Osteocyte (in vitro differentiated cells): Measurements from ENCODE around the gene C16orf96. TPM values are rescaled to one million over a fixed set of nuclear protein-coding genes. Genes with fewer than 3 reads are reported as not detected.

Experiments
- DNase-seq: peaks from one replicate; pipeline ENCODE4 v3.0.0; 2021; ENCODE audit warnings: mixed read lengths; ENCODE audit not compliant: unreplicated experiment; ENCODE audit errors: extremely low spot score
- H3K27ac Mint-ChIP-seq: one replicate; pipeline ENCODE4 v1.8.0; 2021; ENCODE audit warnings: mild to moderate bottlenecking, mixed read lengths; ENCODE audit not compliant: unreplicated experiment
- H3K27me3 Mint-ChIP-seq: one replicate; pipeline ENCODE4 v1.8.0; 2021; ENCODE audit warnings: mixed read lengths; ENCODE audit not compliant: unreplicated experiment
- H3K36me3 Mint-ChIP-seq: one replicate; pipeline ENCODE4 v1.8.0; 2021; ENCODE audit warnings: mixed read lengths; ENCODE audit not compliant: unreplicated experiment
- H3K4me1 Mint-ChIP-seq: one replicate; pipeline ENCODE4 v1.8.0; 2021; ENCODE audit warnings: mixed read lengths; ENCODE audit not compliant: unreplicated experiment
- H3K4me3 Mint-ChIP-seq: one replicate; pipeline ENCODE4 v1.8.0; 2021; ENCODE audit warnings: mild to moderate bottlenecking, moderate library complexity, mixed read lengths; ENCODE audit not compliant: unreplicated experiment
- H3K9me3 Mint-ChIP-seq: one replicate; pipeline ENCODE4 v1.8.0; 2021; ENCODE audit warnings: mixed read lengths; ENCODE audit not compliant: unreplicated experiment
- total RNA-seq: library from RNA; stranded (reverse); gene quantifications from 2 replicates; pipeline ENCODE4 v1.2.1, GENCODE V29; 2021
- TF ChIP-seq, protein P1 (sequence below): fragments of 200-600 bp; sonication (generic); IDR thresholded peaks from 2 replicates; pipeline ENCODE4 v1.5.0; 2021; ENCODE audit warnings: antibody characterized with exemption, mild to moderate bottlenecking, moderate library complexity

The C16orf96 gene
- total RNA-seq, 1 donor from 2014 or later = 0.08 TPM

- no peak overlapping the region for H3K27ac Mint-ChIP-seq
- no peak overlapping the region for H3K4me3 Mint-ChIP-seq
- peaks cover 16% of the 10 kb centered on the region for H3K4me1 Mint-ChIP-seq
- H3K27me3 Mint-ChIP-seq = no peaks in the 10 kb centered on the region
- DNase-seq = no peak
- H3K36me3 Mint-ChIP-seq = no peaks in the 10 kb centered on the region
- no peaks in the 10 kb centered on the region for H3K9me3 Mint-ChIP-seq
- TF ChIP-seq, protein P1, sequence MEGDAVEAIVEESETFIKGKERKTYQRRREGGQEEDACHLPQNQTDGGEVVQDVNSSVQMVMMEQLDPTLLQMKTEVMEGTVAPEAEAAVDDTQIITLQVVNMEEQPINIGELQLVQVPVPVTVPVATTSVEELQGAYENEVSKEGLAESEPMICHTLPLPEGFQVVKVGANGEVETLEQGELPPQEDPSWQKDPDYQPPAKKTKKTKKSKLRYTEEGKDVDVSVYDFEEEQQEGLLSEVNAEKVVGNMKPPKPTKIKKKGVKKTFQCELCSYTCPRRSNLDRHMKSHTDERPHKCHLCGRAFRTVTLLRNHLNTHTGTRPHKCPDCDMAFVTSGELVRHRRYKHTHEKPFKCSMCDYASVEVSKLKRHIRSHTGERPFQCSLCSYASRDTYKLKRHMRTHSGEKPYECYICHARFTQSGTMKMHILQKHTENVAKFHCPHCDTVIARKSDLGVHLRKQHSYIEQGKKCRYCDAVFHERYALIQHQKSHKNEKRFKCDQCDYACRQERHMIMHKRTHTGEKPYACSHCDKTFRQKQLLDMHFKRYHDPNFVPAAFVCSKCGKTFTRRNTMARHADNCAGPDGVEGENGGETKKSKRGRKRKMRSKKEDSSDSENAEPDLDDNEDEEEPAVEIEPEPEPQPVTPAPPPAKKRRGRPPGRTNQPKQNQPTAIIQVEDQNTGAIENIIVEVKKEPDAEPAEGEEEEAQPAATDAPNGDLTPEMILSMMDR = no peak
Observed at GRCh38 chr16:4525069-4525468, 31.1 kb upstream of the C16orf96 start.

- no peaks in the 10 kb centered on the region for H3K36me3 Mint-ChIP-seq
- peaks cover 16% of the 10 kb centered on the region for H3K4me1 Mint-ChIP-seq
- no peak overlapping the region for H3K27ac Mint-ChIP-seq
- no peaks in the 10 kb centered on the region for H3K9me3 Mint-ChIP-seq
- TF ChIP-seq, protein P1 = no peak
- H3K27me3 Mint-ChIP-seq = no peaks in the 10 kb centered on the region
- DNase-seq = no peak
- H3K4me3 Mint-ChIP-seq = no peak overlapping the region
Observed at GRCh38 chr16:4525634-4526277, 30.4 kb upstream of the C16orf96 start.

GRCh38 chr16:4529085-4530060 lies 26.8 kb upstream of the C16orf96 start:
- Mint-ChIP-seq H3K27ac (no peak overlapping the region), H3K27me3 (no peaks in the 10 kb centered on the region), H3K9me3 (no peaks in the 10 kb centered on the region), H3K36me3 (peaks cover 11% of the 10 kb centered on the region), H3K4me1 (peaks cover 6% of the 10 kb centered on the region), H3K4me3 (no peak overlapping the region)
- TF ChIP-seq, protein P1 = no peak
- DNase-seq = no peak

DNA sequence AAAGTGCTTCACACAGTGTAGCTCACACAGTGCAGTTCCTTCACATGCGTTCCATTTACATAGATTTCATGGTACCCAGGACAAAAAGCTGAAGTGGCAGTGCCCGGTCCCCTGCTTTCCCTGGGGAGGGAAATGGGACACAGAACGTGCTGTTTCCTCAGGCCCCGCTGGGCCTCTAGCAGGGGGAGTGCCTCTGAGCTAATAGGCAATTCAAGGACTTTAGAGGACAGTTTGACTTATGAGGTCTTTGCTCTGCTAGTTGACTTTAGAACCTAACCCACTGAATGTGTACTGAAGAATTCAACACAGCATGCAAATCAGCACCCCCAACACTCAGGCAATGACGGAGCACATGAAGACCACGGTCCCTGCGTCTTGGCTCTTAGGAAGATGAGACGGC lies 24.3 kb upstream of the C16orf96 start:
- TF ChIP-seq, protein P1 = no peak

GRCh38 chr16:4532238-4532637 lies 23.9 kb upstream of the C16orf96 start:
- Mint-ChIP-seq H3K27me3 (no peaks in the 10 kb centered on the region), H3K27ac (no peak overlapping the region), H3K9me3 (no peaks in the 10 kb centered on the region), H3K36me3 (peaks cover 11% of the 10 kb centered on the region), H3K4me3 (no peak overlapping the region), H3K4me1 (peaks cover 16% of the 10 kb centered on the region)
- TF ChIP-seq, protein P1 = no peak
- DNase-seq = no peak

More for the DNA sequence above, 24.3 kb upstream of the C16orf96 start:
- Mint-ChIP-seq H3K4me3 (no peak overlapping the region), H3K27me3 (no peaks in the 10 kb centered on the region), H3K27ac (no peak overlapping the region), H3K36me3 (peaks cover 11% of the 10 kb centered on the region), H3K9me3 (no peaks in the 10 kb centered on the region), H3K4me1 (peaks cover 12% of the 10 kb centered on the region)
- DNase-seq = no peak
